Tibial nerve (tissue), 4 donors: ENCODE measurements around the gene CCDC120. TPM values are rescaled to one million over a fixed set of nuclear protein-coding genes. Genes with fewer than 3 reads are reported as not detected.

ENCODE experiments used
- DNase-seq, 2 donors: peaks; one replicate each; pipeline ENCODE4 v3.0.0-alpha.2; 2019; ENCODE audit warnings: low spot score in 2 of 2
- H3K27ac ChIP-seq, 4 donors: fragments of 200-600 bp; sonication (generic) in 3 of 4; one replicate each; pipeline ENCODE4 v1.5.1; 2017 to 2019; ENCODE audit warnings: mild to moderate bottlenecking in 1 of 4
- H3K27me3 ChIP-seq, 2 donors: fragments of 200-600 bp; sonication (generic) in 1 of 2; one replicate each; pipeline versions ENCODE4 v1.5.1 to v1.6.0; 2017 to 2019
- H3K36me3 ChIP-seq, 3 donors: fragments of 200-600 bp; sonication (generic); one replicate each; pipeline ENCODE4 v1.5.1; 2018 to 2019
- H3K4me1 ChIP-seq, 4 donors: fragments of 200-600 bp; sonication (generic) in 3 of 4; one replicate each; pipeline ENCODE4 v1.5.1; 2017 to 2019
- H3K4me3 ChIP-seq, 4 donors: fragments of 200-600 bp; sonication (generic) in 3 of 4; one replicate each; pipeline ENCODE4 v1.5.1; 2017 to 2019; ENCODE audit warnings: mild to moderate bottlenecking in 1 of 4, moderate library complexity in 1 of 4
- H3K9me3 ChIP-seq, 4 donors: fragments of 200-600 bp; sonication (generic) in 3 of 4; one replicate each; pipeline ENCODE4 v1.5.1; 2017 to 2019
- CTCF ChIP-seq, 5 experiments: fragments of 200-600 bp in 3 of 5; fragments of 450-650 bp in 2 of 5; sonication (generic) in 3 of 5; IDR thresholded peaks; one replicate each; pipeline ENCODE4 v1.5.1; 2016 to 2019; ENCODE audit warnings: antibody characterized with exemption in 5 of 5, mild to moderate bottlenecking in 3 of 5, moderate library complexity in 2 of 5
- EP300 ChIP-seq, 2 donors: sonication (generic); formaldehyde crosslinking; IDR thresholded peaks; one replicate each; pipeline ENCODE4 v1.6.1; 2017; ENCODE audit warnings: antibody characterized with exemption in 2 of 2, mild to moderate bottlenecking in 1 of 2
- POLR2A ChIP-seq, 2 donors: fragments of 450-650 bp; IDR thresholded peaks; one replicate each; pipeline ENCODE4 v1.6.1; 2017; ENCODE audit warnings: antibody characterized with exemption in 2 of 2, mild to moderate bottlenecking in 2 of 2, moderate library complexity in 2 of 2
- WGBS, 2 donors: methylation state at CpG; one replicate each; pipeline ENCODE4 v1.1.5; 2018; 5-methylcytosine and 5-hydroxymethylcytosine counted together
- total RNA-seq, 4 donors: library from RNA; depleted of rRNA; stranded (reverse); fragments of >200 nt; gene quantifications; one replicate each; pipeline ENCODE4 v1.1.0, GENCODE V29; 2016

The CCDC120 gene
- total RNA-seq, 4 donors from 2014 or later = 4.1 to 6.6 (median 4.5) TPM

GRCh38 chrX:49096419-49096818 lies 37.6 kb downstream of the CCDC120 start:
- Histone ChIP-seq H3K4me1 (no peaks in the 10 kb centered on the region), H3K36me3 (no peaks in the 10 kb centered on the region), H3K4me3 (no peak overlapping the region), H3K9me3 (no peaks in the 10 kb centered on the region), H3K27ac (no peak overlapping the region), H3K27me3 (no peaks in the 10 kb centered on the region)
- no peak for DNase-seq
- WGBS, 2 donors = 96 to 97% methylated on average over 4 of the region's 4 CpGs
- TF ChIP-seq POLR2A (IDR thresholded peaks at IDR 0.05) = no peak
- no peak for TF ChIP-seq EP300 (IDR thresholded peaks at IDR 0.05)
- no peak for TF ChIP-seq CTCF (IDR thresholded peaks at IDR 0.05)

GRCh38 chrX:49100704-49101628 lies 42.2 kb downstream of the CCDC120 start:
- 35% methylated on average over 62 of the region's 74 CpGs; no CpG with 5 or more reads in 1 of the 2 donors for WGBS, 2 donors
- Histone ChIP-seq H3K9me3 (no peaks in the 10 kb centered on the region), H3K27me3 (no peaks in the 10 kb centered on the region), H3K36me3 (no peaks in the 10 kb centered on the region), H3K4me1 (peaks cover 0 to 4% (median 0%) of the 10 kb centered on the region in 4 donors), H3K4me3 (peak overlapping the region; percentile 38 to 72 (median 57)), H3K27ac (peak overlapping the region in 3 of 4 donors; percentile 70 to 81 (median 75))
- TF ChIP-seq EP300 (IDR thresholded peaks at IDR 0.05) (peak in 1 of 2 donors; percentile 63), CTCF (IDR thresholded peaks at IDR 0.05) (peak in 1 of 5 experiments; percentile 39), POLR2A (IDR thresholded peaks at IDR 0.05) (peak in 1 of 2 donors; percentile 56)
- peak; percentile 79 to 81 for DNase-seq

- Histone ChIP-seq H3K4me1 (peaks cover 0 to 4% (median 0%) of the 10 kb centered on the region in 4 donors), H3K36me3 (no peaks in the 10 kb centered on the region), H3K9me3 (no peaks in the 10 kb centered on the region), H3K27ac (peak overlapping the region in 3 of 4 donors; percentile 38 to 81 (median 63)), H3K27me3 (no peaks in the 10 kb centered on the region), H3K4me3 (peak overlapping the region; percentile 38 to 63 (median 44))
- TF ChIP-seq EP300 (IDR thresholded peaks at IDR 0.05) = no peak
- 38% methylated on average over 9 of the region's 9 CpGs; no CpG with 5 or more reads in 1 of the 2 donors for WGBS, 2 donors
- no peak for DNase-seq
Measured at GRCh38 chrX:49101629-49101984, 42.8 kb downstream of the CCDC120 start.

GRCh38 chrX:49102190-49102589 lies 43.4 kb downstream of the CCDC120 start:
- H3K9me3 ChIP-seq = no peaks in the 10 kb centered on the region
- TF ChIP-seq EP300 (IDR thresholded peaks at IDR 0.05) = no peak
- TF ChIP-seq CTCF (IDR thresholded peaks at IDR 0.05) = no peak
- TF ChIP-seq POLR2A (IDR thresholded peaks at IDR 0.05) = no peak
- peaks cover 0 to 4% (median 0%) of the 10 kb centered on the region in 4 donors for H3K4me1 ChIP-seq
- H3K27me3 ChIP-seq = no peaks in the 10 kb centered on the region
- DNase-seq = no peak
- no peaks in the 10 kb centered on the region for H3K36me3 ChIP-seq
- WGBS, 2 donors = 51 to 82% methylated on average over 8 to 9 of the region's 9 CpGs
- no peak overlapping the region for H3K4me3 ChIP-seq
- H3K27ac ChIP-seq = peak overlapping the region in 1 of 4 donors; percentile 81

- Histone ChIP-seq H3K4me3 (no peak overlapping the region), H3K4me1 (peaks cover 0 to 4% (median 0%) of the 10 kb centered on the region in 4 donors), H3K36me3 (no peaks in the 10 kb centered on the region), H3K9me3 (no peaks in the 10 kb centered on the region), H3K27ac (no peak overlapping the region), H3K27me3 (no peaks in the 10 kb centered on the region)
- no peak for DNase-seq
- TF ChIP-seq CTCF (IDR thresholded peaks at IDR 0.05) = no peak
- no peak for TF ChIP-seq EP300 (IDR thresholded peaks at IDR 0.05)
- no peak for TF ChIP-seq POLR2A (IDR thresholded peaks at IDR 0.05)
- 45 to 64% methylated on average over 3 of the region's 3 CpGs for WGBS, 2 donors
Measured at GRCh38 chrX:49103637-49104036, 44.8 kb downstream of the CCDC120 start.
